Muscle of leg (tissue), 16 donors: Measurements from ENCODE around the gene PRR32. TPM values are rescaled to one million over a fixed set of nuclear protein-coding genes. Genes with fewer than 3 reads are reported as not detected.
"Not testable (repeated sequence)": the region's sequence is repeated elsewhere in the genome, so short reads cannot be mapped to it uniquely, and the experiment has no call there.

Source experiments
- DNase-seq: peaks from one replicate; pipeline ENCODE4 v3.0.0; 2013
- H3K27ac ChIP-seq: one replicate; pipeline ENCODE4 v1.5.1; 2013; ENCODE audit warnings: mild to moderate bottlenecking, low read length, control low read depth
- H3K27me3 ChIP-seq: one replicate; pipeline ENCODE4 v1.6.1; 2013; ENCODE audit warnings: low read length; ENCODE audit not compliant: control insufficient read depth, insufficient read depth
- H3K36me3 ChIP-seq: one replicate; pipeline ENCODE4 v1.6.1; 2013; ENCODE audit warnings: low read length; ENCODE audit not compliant: control insufficient read depth, insufficient read depth
- H3K4me1 ChIP-seq: one replicate; pipeline ENCODE4 v1.6.1; 2013; ENCODE audit warnings: low read length; ENCODE audit not compliant: control insufficient read depth, insufficient read depth
- H3K4me3 ChIP-seq: one replicate; pipeline ENCODE4 v1.5.1; 2013; ENCODE audit warnings: low read length, control low read depth
- H3K9me3 ChIP-seq: replicated peaks from 2 replicates; pipeline ENCODE4 v1.6.1; 2013; ENCODE audit warnings: low read depth, low read length; ENCODE audit not compliant: control insufficient read depth
- WGBS: methylation state at CpG from one replicate; pipeline ENCODE4 v1.1.5; 2013; ENCODE audit warnings: missing lambda C conversion rate; ENCODE audit not compliant: insufficient coverage; 5-methylcytosine and 5-hydroxymethylcytosine counted together
- long read RNA-seq, 11 donors: transcript quantifications; one replicate each; lab custom pipeline, GENCODE V29; 2026
- polyA plus RNA-seq, 8 donors: library from polyadenylated mRNA; unstranded; fragments of 120-200 nt; gene quantifications; one replicate each; pipeline versions ENCODE4 v1.2.1 to v1.2.3, GENCODE V29; 2013; ENCODE audit warnings: inconsistent platforms in 1 of 8, low replicate concordance in 1 of 8; ENCODE audit not compliant: insufficient read length in 8 of 8, insufficient read depth in 1 of 8
- total RNA-seq: library from RNA; stranded (reverse); fragments of 120-200 nt; gene quantifications from one replicate; pipeline ENCODE4 v1.2.4, GENCODE V29; 2013

The PRR32 gene, protein sequence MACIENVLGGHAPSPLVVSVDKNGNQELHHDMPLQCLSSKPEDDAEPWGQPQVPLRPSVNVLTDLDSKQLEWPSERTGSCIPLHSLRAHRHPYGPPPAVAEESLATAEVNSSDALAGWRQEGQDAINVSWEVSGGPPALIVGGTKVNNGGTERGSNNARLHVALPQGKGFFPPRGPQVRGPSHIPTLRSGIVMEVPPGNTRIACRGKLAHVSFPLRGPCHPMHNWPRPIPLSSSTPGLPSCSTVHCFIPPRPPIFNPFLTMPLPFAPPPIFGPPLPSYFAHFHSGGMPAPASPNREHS
- total RNA-seq, result 95.8 TPM
- polyA plus RNA-seq, result 100 to 1,000 TPM; 143 to 273 (median 169) TPM
- long read RNA-seq, donor 1, transcript PRR32-201 (2 exons, 1,228 nt), result major isoform, 24 of 24 reads
- long read RNA-seq, donor 1, partial matches to known transcripts, result 0 of 24 reads
- long read RNA-seq, donor 1, other reads (novel, unspliced or antisense), result 0 of 24 reads
- long read RNA-seq, donor 2, partial matches to known transcripts, result 0 of 4 reads
- long read RNA-seq, donor 2, other reads (novel, unspliced or antisense), result 0 of 4 reads
- long read RNA-seq, donor 3, transcript PRR32-201 (2 exons, 1,228 nt), result major isoform, 40 of 40 reads
- long read RNA-seq, donor 3, partial matches to known transcripts, result 0 of 40 reads
- long read RNA-seq, donor 3, other reads (novel, unspliced or antisense), result 0 of 40 reads
- long read RNA-seq, donor 4, transcript PRR32-201 (2 exons, 1,228 nt), result major isoform, 34 of 34 reads
- long read RNA-seq, donor 4, partial matches to known transcripts, result 0 of 34 reads
- long read RNA-seq, donor 4, other reads (novel, unspliced or antisense), result 0 of 34 reads
- long read RNA-seq, donor 5, transcript PRR32-201 (2 exons, 1,228 nt), result major isoform, 129 of 164 reads
- long read RNA-seq, donor 5, partial matches to known transcripts, result 35 of 164 reads
- long read RNA-seq, donor 5, other reads (novel, unspliced or antisense), result 0 of 164 reads
- long read RNA-seq, donor 6, transcript PRR32-201 (2 exons, 1,228 nt), result major isoform, 135 of 135 reads
- long read RNA-seq, donor 6, partial matches to known transcripts, result 0 of 135 reads
- long read RNA-seq, donor 6, other reads (novel, unspliced or antisense), result 0 of 135 reads
- long read RNA-seq, donor 7, transcript PRR32-201 (2 exons, 1,228 nt), result major isoform, 69 of 69 reads
- long read RNA-seq, donor 7, partial matches to known transcripts, result 0 of 69 reads
- long read RNA-seq, donor 7, other reads (novel, unspliced or antisense), result 0 of 69 reads
- long read RNA-seq, donor 8, transcript PRR32-201 (2 exons, 1,228 nt), result major isoform, 62 of 62 reads
- long read RNA-seq, donor 8, partial matches to known transcripts, result 0 of 62 reads
- long read RNA-seq, donor 8, other reads (novel, unspliced or antisense), result 0 of 62 reads
- long read RNA-seq, donor 9, transcript PRR32-201 (2 exons, 1,228 nt), result major isoform, 43 of 84 reads
- long read RNA-seq, donor 9, partial matches to known transcripts, result 41 of 84 reads
- long read RNA-seq, donor 9, other reads (novel, unspliced or antisense), result 0 of 84 reads
- long read RNA-seq, donor 10, transcript PRR32-201 (2 exons, 1,228 nt), result major isoform, 102 of 102 reads
- long read RNA-seq, donor 10, partial matches to known transcripts, result 0 of 102 reads
- long read RNA-seq, donor 10, other reads (novel, unspliced or antisense), result 0 of 102 reads
- long read RNA-seq, donor 11, transcript PRR32-201 (2 exons, 1,228 nt), result major isoform, 67 of 83 reads
- long read RNA-seq, donor 11, partial matches to known transcripts, result 16 of 83 reads
- long read RNA-seq, donor 11, other reads (novel, unspliced or antisense), result 0 of 83 reads

DNA sequence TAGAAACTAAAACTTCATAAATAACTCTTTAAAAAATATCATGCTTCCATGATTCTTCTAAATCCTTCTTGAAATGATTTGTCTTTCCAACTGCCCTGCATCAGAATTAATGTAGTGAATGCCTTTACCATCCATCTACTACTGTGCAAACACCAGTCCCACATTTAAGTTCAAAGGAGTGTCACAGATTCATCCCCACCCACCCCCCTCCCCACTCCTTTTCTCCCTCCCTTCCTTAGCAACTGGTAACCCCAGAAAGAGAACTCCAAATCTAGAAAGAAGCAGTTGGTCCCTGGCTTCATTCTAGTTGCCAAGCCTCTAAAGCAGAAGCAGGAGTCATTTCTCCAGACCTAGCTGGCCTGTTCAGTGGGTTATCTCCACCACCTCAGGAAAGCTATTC is at the start of gene PRR32:
PRR32 (plus strand) TSS at position 301 of the 400 bp plus-strand sequence. CDS start 115 bp downstream, outside the sequence.
- no peak for DNase-seq
- Histone ChIP-seq H3K36me3 (no peaks in the 10 kb centered on the region), H3K4me1 (no peaks in the 10 kb centered on the region), H3K4me3 (peak within 1 kb of the TSS; percentile 9), H3K27me3 (no peaks in the 10 kb centered on the region), H3K9me3 (no peaks in the 10 kb centered on the region), H3K27ac (peak within 1 kb of the TSS; percentile 65)

DNA sequence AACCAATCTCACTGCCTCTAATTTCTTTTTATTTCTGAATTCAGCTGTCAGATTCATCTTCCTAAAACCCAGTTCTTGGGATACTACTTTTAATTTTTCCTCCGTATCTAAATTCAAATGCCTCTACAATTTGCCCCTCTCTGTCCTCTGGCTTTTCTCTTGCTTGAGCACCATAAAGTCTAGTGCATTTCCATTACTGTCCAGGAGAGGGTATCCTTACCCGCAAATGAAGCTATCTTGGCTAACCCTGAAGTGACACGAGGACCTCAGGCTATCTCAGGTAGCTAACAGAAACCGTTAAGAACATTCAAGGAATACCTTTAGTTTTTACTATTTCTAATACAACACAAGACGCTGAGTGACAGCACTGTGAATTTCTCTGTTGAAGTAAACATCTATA is 49.4 kb upstream of the PRR32 start:
- 20% methylated on average over 1 of the region's 5 CpGs for WGBS
- peak; percentile 5 for DNase-seq

DNA sequence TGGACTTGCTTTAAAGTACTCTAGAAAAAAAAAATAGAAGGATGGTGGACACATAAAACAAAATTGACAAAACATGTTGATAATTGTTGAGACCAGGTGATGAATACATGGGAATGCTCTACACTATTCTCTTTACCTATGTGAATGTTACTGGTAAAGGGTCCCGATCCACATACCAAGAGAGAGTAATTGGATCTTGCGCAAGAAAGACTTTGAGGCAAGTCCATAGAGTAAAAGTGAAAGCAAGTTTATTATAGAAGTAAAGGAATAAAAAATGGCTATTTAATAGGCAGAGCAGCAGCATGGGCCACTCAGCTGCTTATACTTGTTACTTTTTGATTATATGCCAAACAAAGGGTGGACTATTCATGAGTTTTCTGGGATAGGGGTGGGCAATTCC is 34.0 kb upstream of the PRR32 start:
- no peak overlapping the region for H3K4me3 ChIP-seq

More for the DNA sequence above, 49.4 kb upstream of the PRR32 start:
- Histone ChIP-seq H3K27ac (no peak overlapping the region), H3K4me1 (no peaks in the 10 kb centered on the region), H3K4me3 (no peak overlapping the region), H3K27me3 (no peaks in the 10 kb centered on the region), H3K9me3 (peaks cover 4% of the 10 kb centered on the region), H3K36me3 (no peaks in the 10 kb centered on the region)

DNA sequence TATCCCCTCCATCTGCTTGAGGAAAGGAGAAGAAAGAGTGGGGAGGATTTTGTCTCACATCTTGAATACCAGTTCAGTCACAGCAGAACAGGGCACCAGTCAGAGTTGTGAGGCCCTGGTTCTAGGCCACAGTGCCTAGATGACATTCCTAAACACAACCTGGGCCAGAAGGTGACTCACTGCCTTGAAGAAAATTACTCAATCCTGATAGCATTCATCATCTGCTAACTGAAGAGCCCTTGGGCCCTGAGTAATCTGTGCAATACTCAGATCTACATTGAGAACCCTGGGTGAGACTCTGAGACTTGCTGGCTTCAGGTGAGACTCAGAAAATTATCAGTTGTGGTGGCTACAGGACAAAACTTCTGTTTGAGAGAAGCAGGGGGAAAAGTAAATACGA is 20.5 kb upstream of the PRR32 start:
- Histone ChIP-seq H3K36me3 (no peaks in the 10 kb centered on the region), H3K27ac (no peak overlapping the region), H3K4me1 (no peaks in the 10 kb centered on the region), H3K9me3 (no peaks in the 10 kb centered on the region), H3K4me3 (no peak overlapping the region), H3K27me3 (no peaks in the 10 kb centered on the region)
- DNase-seq, result no peak
- 91% methylated on average over 1 of the region's 1 CpG for WGBS

More for the DNA sequence above, 34.0 kb upstream of the PRR32 start:
- H3K9me3 ChIP-seq, result no peaks in the 10 kb centered on the region
- no peaks in the 10 kb centered on the region for H3K27me3 ChIP-seq
- no CpG with 5 or more reads among the region's 2 CpGs for WGBS
- H3K27ac ChIP-seq, result no peak overlapping the region
- no peaks in the 10 kb centered on the region for H3K36me3 ChIP-seq
- no peaks in the 10 kb centered on the region for H3K4me1 ChIP-seq
- DNase-seq, result no peak

DNA sequence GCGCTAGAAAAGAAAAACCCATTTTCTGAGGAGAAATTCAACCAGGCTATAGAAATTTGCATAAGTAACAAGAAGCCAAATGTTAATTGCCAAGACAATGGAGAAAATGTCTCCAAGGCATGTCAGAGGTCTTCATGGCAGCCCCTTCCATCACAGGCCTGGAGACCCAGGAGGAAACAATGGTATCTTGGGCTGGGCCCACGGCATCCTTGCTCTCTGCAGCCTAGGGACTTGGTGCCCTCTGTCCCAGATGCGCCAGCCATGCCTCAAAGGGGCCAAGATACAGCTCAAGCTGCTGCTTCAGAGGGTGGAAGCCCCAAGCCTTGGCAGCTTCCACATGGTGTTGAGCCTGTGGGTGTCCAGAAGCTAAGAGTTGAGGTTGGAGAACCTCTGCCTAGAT is 12.7 kb upstream of the PRR32 start:
- H3K4me1 ChIP-seq, H3K4me3 ChIP-seq, H3K27me3 ChIP-seq, H3K36me3 ChIP-seq, H3K9me3 ChIP-seq, H3K27ac ChIP-seq, DNase-seq: not testable (repeated sequence)
- WGBS, result 64% methylated on average over 2 of the region's 3 CpGs

DNA sequence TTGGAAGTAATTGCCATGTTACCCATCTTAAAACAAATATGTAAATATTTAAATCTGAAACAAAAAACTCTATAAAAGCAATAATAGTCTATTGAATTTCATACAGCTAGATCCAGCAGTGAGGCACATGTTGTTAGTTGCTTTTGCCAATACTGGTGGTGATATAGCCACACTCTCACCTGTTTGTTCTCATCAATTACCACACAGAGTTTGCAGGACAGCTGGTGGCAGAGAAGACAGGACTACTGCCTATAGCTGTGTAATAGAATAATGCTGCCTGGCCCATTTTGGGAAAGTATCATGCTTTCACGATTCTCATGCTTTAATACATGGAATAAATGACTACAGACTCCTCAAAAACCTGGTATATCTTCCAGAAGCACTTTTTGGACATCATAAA is 3.7 kb upstream of the PRR32 start:
- peak; percentile 52 for DNase-seq
- Histone ChIP-seq H3K36me3 (no peaks in the 10 kb centered on the region), H3K4me1 (no peaks in the 10 kb centered on the region), H3K4me3 (no peak overlapping the region), H3K27me3 (no peaks in the 10 kb centered on the region), H3K27ac (no peak overlapping the region), H3K9me3 (no peaks in the 10 kb centered on the region)
- no CpG with 5 or more reads among the region's 1 CpG for WGBS

DNA sequence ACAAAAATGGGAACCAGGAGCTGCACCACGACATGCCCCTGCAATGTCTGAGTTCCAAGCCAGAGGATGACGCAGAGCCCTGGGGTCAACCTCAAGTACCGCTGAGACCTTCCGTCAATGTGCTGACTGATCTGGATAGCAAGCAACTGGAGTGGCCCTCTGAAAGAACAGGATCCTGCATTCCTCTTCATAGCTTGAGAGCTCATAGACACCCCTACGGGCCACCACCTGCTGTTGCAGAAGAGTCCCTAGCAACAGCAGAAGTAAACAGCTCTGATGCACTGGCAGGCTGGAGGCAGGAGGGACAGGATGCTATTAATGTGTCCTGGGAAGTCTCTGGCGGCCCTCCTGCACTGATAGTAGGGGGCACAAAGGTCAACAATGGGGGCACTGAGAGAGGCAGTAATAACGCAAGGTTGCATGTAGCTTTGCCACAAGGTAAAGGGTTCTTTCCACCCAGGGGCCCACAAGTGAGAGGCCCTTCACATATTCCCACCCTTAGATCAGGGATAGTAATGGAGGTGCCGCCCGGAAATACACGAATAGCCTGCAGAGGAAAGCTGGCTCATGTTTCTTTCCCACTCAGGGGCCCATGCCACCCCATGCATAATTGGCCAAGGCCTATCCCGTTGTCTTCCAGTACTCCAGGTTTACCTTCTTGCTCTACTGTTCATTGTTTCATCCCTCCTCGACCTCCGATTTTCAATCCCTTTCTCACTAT is 1.3 kb downstream of the PRR32 start:
- 65% methylated on average over 11 of the region's 13 CpGs for WGBS
- H3K36me3 ChIP-seq, result no peaks in the 10 kb centered on the region
- peak overlapping the region; percentile 82 for H3K27ac ChIP-seq
- peak overlapping the region; percentile 25 for H3K4me3 ChIP-seq
- H3K4me1 ChIP-seq, result no peaks in the 10 kb centered on the region
- peak; percentile 64 for DNase-seq
- H3K27me3 ChIP-seq, result no peaks in the 10 kb centered on the region
- no peaks in the 10 kb centered on the region for H3K9me3 ChIP-seq

DNA sequence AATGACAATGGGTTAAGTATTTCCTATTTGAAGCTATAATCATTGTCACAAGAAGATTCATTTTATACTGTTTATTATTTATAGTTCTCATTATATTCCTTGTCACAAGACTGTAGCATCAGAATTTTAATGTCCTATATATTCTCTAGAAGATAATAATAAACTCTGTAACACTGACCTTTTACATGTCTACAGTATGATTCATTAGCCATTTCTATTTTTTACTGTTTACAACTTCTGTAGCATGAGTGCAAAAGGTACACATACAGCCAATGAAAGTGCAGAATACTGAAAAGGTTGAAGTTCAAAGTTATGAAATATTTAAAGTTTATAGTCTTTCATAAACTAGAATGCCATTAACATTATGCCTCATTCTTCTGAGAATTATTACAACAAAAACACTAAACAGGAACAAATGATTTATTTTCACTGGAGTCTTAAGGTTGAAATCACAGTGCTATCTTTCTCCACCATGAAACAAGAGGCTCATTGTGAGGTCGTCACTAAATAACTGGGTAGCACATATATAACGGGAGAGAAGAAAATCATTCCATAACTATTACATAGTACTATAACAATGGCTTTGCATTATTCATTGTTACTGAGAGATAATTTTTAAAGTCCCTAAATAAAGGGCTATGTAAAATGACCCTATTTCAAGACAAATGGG is 4.9 kb downstream of the PRR32 start:
- DNase-seq, result no peak
- Histone ChIP-seq H3K27ac (no peak overlapping the region), H3K4me1 (no peaks in the 10 kb centered on the region), H3K4me3 (no peak overlapping the region), H3K27me3 (no peaks in the 10 kb centered on the region), H3K9me3 (no peaks in the 10 kb centered on the region), H3K36me3 (no peaks in the 10 kb centered on the region)
- WGBS, result no CpG with 5 or more reads among the region's 2 CpGs
